ENCODE results near the gene EPYC.
A peak's percentile ranks its signal among the peaks of the same experiment; 100 is the strongest.

The EPYC gene, protein sequence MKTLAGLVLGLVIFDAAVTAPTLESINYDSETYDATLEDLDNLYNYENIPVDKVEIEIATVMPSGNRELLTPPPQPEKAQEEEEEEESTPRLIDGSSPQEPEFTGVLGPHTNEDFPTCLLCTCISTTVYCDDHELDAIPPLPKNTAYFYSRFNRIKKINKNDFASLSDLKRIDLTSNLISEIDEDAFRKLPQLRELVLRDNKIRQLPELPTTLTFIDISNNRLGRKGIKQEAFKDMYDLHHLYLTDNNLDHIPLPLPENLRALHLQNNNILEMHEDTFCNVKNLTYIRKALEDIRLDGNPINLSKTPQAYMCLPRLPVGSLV

DNA sequence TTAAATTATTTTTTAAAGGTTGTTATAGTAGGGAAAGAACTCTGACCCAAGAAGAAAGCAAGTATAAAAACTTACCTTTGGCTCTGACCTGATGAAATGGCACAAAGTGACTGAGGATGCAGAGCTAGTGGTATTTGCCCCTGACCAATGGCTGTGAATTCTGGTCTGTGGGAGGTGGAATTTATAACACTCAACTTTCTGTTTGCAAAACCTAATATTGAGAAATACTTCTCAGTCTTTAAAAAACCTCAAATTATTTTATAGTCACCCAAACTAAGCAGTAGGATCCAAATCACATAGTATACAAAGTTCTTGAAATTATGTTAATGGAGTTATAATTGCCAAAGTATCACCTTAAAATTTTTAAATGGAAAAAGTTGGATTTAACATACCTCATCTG lies at the start of gene EPYC:
Gene EPYC, minus strand, starts transcription at position 101 of the 400 bp plus-strand sequence. CDS start 2,407 bp downstream, outside the sequence.
- no peaks in the 10 kb centered on the region for H3K4me1 ChIP-seq (ENCODE audit: control insufficient read depth, insufficient read depth, low read length)
- H3K4me3 ChIP-seq (ENCODE audit: low read length in 2 of 2): no peak within 1 kb of the TSS
- no peaks in the 10 kb centered on the region for H3K27me3 ChIP-seq (ENCODE audit: control insufficient read depth in 1 of 2, insufficient read depth in 2 of 2, low read length in 2 of 2)
- no peaks in the 10 kb centered on the region for H3K9me3 ChIP-seq (ENCODE audit: control insufficient read depth in 2 of 2, low read length in 2 of 2)
- no peak within 1 kb of the TSS for H3K9ac ChIP-seq (ENCODE audit: low read length in 2 of 2)
- H3K36me3 ChIP-seq (ENCODE audit: control insufficient read depth in 2 of 2, insufficient read depth in 2 of 2, low read length in 2 of 2): no peaks in the 10 kb centered on the region
- H3K27ac ChIP-seq (ENCODE audit: low read length): no peak within 1 kb of the TSS

DNA sequence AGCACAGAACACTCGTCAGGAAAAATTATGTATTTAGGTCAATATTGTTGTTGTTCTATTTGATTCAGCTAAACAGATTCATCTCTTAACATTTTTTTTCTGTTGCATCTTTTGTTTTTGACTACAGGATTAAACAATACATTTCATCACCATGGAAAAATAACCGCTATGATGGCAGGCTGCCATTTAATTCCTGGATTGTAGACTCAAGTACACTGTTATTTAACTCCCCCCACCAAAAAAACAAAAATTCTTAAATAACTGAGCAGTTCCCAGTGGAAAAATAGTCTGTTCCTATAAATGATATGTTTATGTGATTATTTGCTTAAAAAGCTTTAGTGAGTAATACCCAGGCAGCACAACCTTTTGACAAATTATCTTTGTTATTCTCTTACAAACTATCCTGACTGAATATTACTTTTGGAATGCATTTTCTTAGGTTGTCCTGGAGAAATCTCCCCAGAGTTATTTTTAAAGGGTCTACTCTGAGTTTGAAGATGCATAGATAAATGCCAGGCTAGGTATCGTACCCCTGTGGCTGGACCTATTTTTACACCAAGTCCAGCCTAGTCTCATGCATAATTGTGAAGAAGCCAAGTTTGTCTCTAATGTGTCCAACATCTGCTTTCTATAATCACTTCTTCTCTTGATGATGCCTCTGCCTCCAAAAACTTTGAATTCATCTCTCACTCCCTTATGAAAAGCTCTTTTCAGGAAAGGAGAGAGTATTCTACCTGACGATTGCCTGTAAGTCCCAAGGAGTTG lies 49.4 kb upstream of the EPYC start:
- Histone ChIP-seq H3K27ac (ENCODE audit: low read length) (peak overlapping the region; percentile 7), H3K4me3 (ENCODE audit: low read length in 2 of 2) (no peak overlapping the region), H3K27me3 (ENCODE audit: control insufficient read depth in 1 of 2, insufficient read depth in 2 of 2, low read length in 2 of 2) (no peaks in the 10 kb centered on the region), H3K9me3 (ENCODE audit: control insufficient read depth in 2 of 2, low read length in 2 of 2) (no peaks in the 10 kb centered on the region), H3K9ac (ENCODE audit: low read length in 2 of 2) (no peak overlapping the region), H3K36me3 (ENCODE audit: control insufficient read depth in 2 of 2, insufficient read depth in 2 of 2, low read length in 2 of 2) (no peaks in the 10 kb centered on the region), H3K4me1 (ENCODE audit: control insufficient read depth, insufficient read depth, low read length) (no peaks in the 10 kb centered on the region)

DNA sequence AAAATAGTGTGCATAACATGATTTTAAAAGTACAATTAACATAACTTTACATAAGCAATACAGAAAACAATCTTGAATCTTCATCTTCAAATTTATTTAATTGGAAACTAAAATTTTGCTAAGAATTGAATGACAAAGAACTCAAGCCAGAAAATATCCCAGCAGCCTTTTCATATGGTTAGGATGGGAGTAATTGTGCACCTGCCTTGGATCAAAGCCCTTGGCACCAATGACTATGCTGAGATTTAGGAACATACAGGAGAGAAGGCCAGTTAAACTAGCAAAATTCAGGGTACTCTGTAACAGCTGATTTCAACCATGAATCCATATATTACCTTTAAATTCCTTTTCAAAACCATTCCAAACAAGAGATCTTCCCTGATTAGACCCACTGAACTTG lies 47.3 kb upstream of the EPYC start:
- Histone ChIP-seq H3K36me3 (ENCODE audit: control insufficient read depth in 2 of 2, insufficient read depth in 2 of 2, low read length in 2 of 2) (no peaks in the 10 kb centered on the region), H3K4me1 (ENCODE audit: control insufficient read depth, insufficient read depth, low read length) (no peaks in the 10 kb centered on the region), H3K27me3 (ENCODE audit: control insufficient read depth in 1 of 2, insufficient read depth in 2 of 2, low read length in 2 of 2) (no peaks in the 10 kb centered on the region), H3K9ac (ENCODE audit: low read length in 2 of 2) (no peak overlapping the region), H3K27ac (ENCODE audit: low read length) (no peak overlapping the region), H3K9me3 (ENCODE audit: control insufficient read depth in 2 of 2, low read length in 2 of 2) (no peaks in the 10 kb centered on the region), H3K4me3 (ENCODE audit: low read length in 2 of 2) (no peak overlapping the region)

DNA sequence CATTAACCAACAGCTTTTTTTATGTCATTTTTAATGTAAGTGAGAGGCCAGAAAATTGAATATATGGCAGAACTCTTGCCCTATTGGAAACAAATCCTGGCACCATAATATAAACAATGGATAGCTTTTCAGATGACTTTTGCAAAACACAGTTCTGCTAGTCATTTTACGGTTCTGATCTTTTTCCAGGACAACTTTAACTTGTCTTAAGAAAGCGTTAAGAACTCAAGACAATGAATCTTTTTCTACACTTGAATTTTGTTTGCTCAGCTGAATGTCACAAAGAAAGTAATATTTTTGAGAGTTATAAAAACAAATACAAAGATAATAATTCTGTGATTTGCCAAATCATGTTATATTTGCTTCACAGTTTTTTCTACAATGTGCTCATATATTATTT lies 39.8 kb upstream of the EPYC start:
- Histone ChIP-seq H3K36me3 (ENCODE audit: control insufficient read depth in 2 of 2, insufficient read depth in 2 of 2, low read length in 2 of 2) (no peaks in the 10 kb centered on the region), H3K9me3 (ENCODE audit: control insufficient read depth in 2 of 2, low read length in 2 of 2) (no peaks in the 10 kb centered on the region), H3K27me3 (ENCODE audit: control insufficient read depth in 1 of 2, insufficient read depth in 2 of 2, low read length in 2 of 2) (no peaks in the 10 kb centered on the region), H3K4me1 (ENCODE audit: control insufficient read depth, insufficient read depth, low read length) (no peaks in the 10 kb centered on the region), H3K4me3 (ENCODE audit: low read length in 2 of 2) (no peak overlapping the region), H3K27ac (ENCODE audit: low read length) (no peak overlapping the region), H3K9ac (ENCODE audit: low read length in 2 of 2) (no peak overlapping the region)

DNA sequence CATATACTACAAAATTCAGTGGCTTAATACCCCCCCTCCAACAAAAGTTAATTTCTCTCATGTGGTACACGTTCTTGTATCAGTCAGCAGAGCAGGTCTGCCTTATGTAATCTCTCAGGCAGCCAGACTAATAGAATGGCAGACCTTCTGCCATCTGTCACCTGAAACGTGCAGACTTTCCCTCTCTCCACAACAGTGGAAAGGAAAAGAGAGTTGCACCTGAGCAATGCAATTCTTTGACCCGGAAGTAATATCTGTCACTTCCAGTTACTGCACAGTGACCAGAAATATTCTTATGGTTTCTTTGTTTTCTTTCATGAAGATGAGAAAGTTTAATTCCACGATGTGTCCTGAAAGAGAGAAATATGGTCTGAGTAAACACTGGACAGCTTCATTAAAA lies 38.6 kb upstream of the EPYC start:
- Histone ChIP-seq H3K9me3 (ENCODE audit: control insufficient read depth in 2 of 2, low read length in 2 of 2) (no peaks in the 10 kb centered on the region), H3K9ac (ENCODE audit: low read length in 2 of 2) (no peak overlapping the region), H3K27me3 (ENCODE audit: control insufficient read depth in 1 of 2, insufficient read depth in 2 of 2, low read length in 2 of 2) (no peaks in the 10 kb centered on the region), H3K27ac (ENCODE audit: low read length) (no peak overlapping the region), H3K36me3 (ENCODE audit: control insufficient read depth in 2 of 2, insufficient read depth in 2 of 2, low read length in 2 of 2) (no peaks in the 10 kb centered on the region), H3K4me1 (ENCODE audit: control insufficient read depth, insufficient read depth, low read length) (no peaks in the 10 kb centered on the region), H3K4me3 (ENCODE audit: low read length in 2 of 2) (no peak overlapping the region)

DNA sequence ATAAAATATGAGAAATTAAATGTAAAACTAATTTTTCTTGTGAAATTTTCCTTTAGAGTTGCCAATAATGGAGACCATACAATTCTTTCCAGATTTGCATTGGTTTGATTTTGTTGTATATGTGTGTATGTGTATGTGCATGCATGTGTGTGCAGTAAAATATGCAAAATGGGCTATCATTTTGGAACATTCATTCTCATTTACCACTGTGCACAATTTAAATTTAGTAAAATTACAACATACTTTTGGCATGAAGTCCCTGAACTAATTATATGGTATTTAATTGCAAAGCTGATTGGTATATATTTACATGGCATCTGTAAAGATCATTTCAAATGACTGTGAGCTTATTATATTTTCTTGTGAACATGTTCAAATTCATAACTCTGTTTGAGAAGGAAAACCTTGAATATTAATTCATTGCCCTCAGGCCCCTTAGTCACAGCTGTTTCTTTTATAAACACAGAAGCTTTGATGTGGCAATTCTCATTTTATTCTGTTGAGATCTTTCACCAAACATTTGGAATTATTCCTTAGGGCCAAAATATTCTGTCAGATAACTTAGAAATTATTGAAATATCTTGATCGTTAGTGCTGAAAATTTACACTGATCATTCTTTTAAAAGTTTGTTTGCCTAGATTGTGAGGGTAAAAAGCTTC lies 35.5 kb upstream of the EPYC start:
- Histone ChIP-seq H3K9me3 (ENCODE audit: control insufficient read depth in 2 of 2, low read length in 2 of 2) (no peaks in the 10 kb centered on the region), H3K4me3 (ENCODE audit: low read length in 2 of 2) (no peak overlapping the region), H3K36me3 (ENCODE audit: control insufficient read depth in 2 of 2, insufficient read depth in 2 of 2, low read length in 2 of 2) (no peaks in the 10 kb centered on the region)

DNA sequence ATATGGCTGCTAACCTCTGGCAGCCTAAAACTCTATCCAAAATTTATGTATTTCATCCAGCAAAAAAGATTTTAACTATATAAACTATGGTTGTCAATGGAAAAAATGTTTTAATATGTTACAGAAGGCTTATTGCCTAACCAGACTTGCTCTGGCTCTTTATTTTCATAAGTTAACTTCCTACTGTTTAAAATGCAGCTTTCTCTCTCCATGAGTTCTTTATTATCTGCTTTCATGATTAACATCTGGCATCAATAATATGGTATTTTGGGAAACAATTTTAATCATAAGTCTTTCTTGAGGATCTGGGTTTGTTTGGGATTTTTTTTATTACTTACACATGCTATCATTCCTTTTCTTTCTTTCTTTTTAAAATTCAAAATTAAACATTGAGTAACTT lies 32.5 kb upstream of the EPYC start:
- no peak overlapping the region for H3K27ac ChIP-seq (ENCODE audit: low read length)

More for the DNA sequence above, 35.5 kb upstream of the EPYC start:
- no peaks in the 10 kb centered on the region for H3K27me3 ChIP-seq (ENCODE audit: control insufficient read depth in 1 of 2, insufficient read depth in 2 of 2, low read length in 2 of 2)
- H3K27ac ChIP-seq (ENCODE audit: low read length): no peak overlapping the region
- H3K9ac ChIP-seq (ENCODE audit: low read length in 2 of 2): no peak overlapping the region
- no peaks in the 10 kb centered on the region for H3K4me1 ChIP-seq (ENCODE audit: control insufficient read depth, insufficient read depth, low read length)

DNA sequence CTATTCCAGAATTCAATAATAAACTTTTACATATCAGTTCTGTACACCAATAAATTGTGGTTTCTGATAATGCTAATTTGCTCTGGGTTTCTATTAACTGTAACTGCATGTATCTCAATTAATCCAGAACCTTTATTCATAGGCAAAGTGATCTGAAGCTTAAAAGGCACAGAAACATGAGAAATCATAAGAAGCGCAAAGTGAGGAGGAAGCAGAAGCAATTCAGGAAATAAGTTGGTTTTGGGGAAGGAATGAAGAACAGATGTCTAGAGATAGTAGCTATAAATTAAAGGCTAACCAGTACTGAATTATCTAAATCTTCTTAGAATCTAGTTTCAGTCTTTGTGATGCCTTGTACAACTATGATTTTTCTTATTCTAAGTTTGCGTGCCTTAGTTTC lies 28.5 kb upstream of the EPYC start:
- H3K9me3 ChIP-seq (ENCODE audit: control insufficient read depth in 2 of 2, low read length in 2 of 2): no peaks in the 10 kb centered on the region

More for the DNA sequence above, 32.5 kb upstream of the EPYC start:
- Histone ChIP-seq H3K9ac (ENCODE audit: low read length in 2 of 2) (no peak overlapping the region), H3K9me3 (ENCODE audit: control insufficient read depth in 2 of 2, low read length in 2 of 2) (no peaks in the 10 kb centered on the region), H3K36me3 (ENCODE audit: control insufficient read depth in 2 of 2, insufficient read depth in 2 of 2, low read length in 2 of 2) (no peaks in the 10 kb centered on the region), H3K27me3 (ENCODE audit: control insufficient read depth in 1 of 2, insufficient read depth in 2 of 2, low read length in 2 of 2) (no peaks in the 10 kb centered on the region), H3K4me1 (ENCODE audit: control insufficient read depth, insufficient read depth, low read length) (no peaks in the 10 kb centered on the region), H3K4me3 (ENCODE audit: low read length in 2 of 2) (no peak overlapping the region)

DNA sequence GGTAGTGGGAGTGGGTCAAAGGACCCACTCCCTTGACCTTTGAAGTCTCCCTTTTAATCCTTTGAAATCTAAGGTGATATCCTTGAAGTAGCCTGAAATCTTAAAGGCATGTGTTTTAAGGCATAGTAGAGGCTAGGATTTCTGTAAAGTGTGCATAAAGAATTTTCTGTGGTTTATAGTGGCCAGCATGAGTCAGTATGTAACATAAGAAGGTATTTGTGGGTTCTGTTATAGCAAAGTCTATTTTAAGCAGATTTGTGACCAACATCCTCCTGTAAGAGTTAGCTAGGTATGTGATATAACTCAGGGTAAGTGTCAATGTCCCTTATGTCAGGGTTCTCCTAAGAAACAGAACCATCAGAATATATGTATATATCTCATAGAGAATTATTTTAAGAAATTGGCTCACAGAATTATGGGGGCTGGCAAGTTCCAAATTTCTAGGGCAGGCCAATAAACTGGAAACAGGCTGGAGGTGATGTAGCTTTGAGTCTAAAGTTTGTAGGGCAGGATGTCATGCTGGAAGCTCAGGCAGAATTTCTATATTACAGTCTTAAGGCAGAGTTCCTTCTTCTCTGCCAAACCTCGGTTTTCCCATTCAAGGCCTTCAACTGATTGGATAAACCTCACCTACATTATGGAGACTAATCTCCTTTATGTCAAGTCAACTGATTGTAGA lies 18.7 kb upstream of the EPYC start:
- H3K4me3 ChIP-seq (ENCODE audit: low read length in 2 of 2): no peak overlapping the region
- no peaks in the 10 kb centered on the region for H3K4me1 ChIP-seq (ENCODE audit: control insufficient read depth, insufficient read depth, low read length)
- no peak overlapping the region for H3K27ac ChIP-seq (ENCODE audit: low read length)
- no peaks in the 10 kb centered on the region for H3K36me3 ChIP-seq (ENCODE audit: control insufficient read depth in 2 of 2, insufficient read depth in 2 of 2, low read length in 2 of 2)
- H3K9ac ChIP-seq (ENCODE audit: low read length in 2 of 2): no peak overlapping the region
- H3K9me3 ChIP-seq (ENCODE audit: control insufficient read depth in 2 of 2, low read length in 2 of 2): no peaks in the 10 kb centered on the region
- no peaks in the 10 kb centered on the region for H3K27me3 ChIP-seq (ENCODE audit: control insufficient read depth in 1 of 2, insufficient read depth in 2 of 2, low read length in 2 of 2)

More for the DNA sequence above, 28.5 kb upstream of the EPYC start:
- H3K4me3 ChIP-seq (ENCODE audit: low read length in 2 of 2): no peak overlapping the region
- H3K27me3 ChIP-seq (ENCODE audit: control insufficient read depth in 1 of 2, insufficient read depth in 2 of 2, low read length in 2 of 2): no peaks in the 10 kb centered on the region
- H3K9ac ChIP-seq (ENCODE audit: low read length in 2 of 2): no peak overlapping the region
- H3K36me3 ChIP-seq (ENCODE audit: control insufficient read depth in 2 of 2, insufficient read depth in 2 of 2, low read length in 2 of 2): no peaks in the 10 kb centered on the region
- no peaks in the 10 kb centered on the region for H3K4me1 ChIP-seq (ENCODE audit: control insufficient read depth, insufficient read depth, low read length)
- no peak overlapping the region for H3K27ac ChIP-seq (ENCODE audit: low read length)

DNA sequence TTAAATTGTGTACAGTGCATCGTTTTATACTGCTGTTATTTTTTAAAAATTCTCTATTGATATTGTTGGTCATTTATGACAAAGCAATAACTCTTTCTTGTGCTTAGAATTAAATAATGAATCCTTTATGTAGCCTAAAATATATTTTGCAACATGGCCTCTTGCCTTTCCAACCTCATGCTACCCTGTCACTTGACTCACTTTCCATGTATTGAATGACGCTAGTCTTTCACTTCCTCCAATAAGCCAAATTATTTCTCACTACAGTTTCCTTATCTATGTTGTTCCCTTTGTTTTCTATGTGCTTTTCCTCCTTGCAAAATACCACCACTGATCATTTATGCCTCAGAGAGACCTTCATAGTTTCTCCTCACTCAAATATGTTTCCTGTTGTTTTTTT lies 16.3 kb upstream of the EPYC start:
- Histone ChIP-seq H3K4me1 (ENCODE audit: control insufficient read depth, insufficient read depth, low read length) (no peaks in the 10 kb centered on the region), H3K4me3 (ENCODE audit: low read length in 2 of 2) (no peak overlapping the region), H3K27ac (ENCODE audit: low read length) (no peak overlapping the region), H3K9ac (ENCODE audit: low read length in 2 of 2) (no peak overlapping the region), H3K36me3 (ENCODE audit: control insufficient read depth in 2 of 2, insufficient read depth in 2 of 2, low read length in 2 of 2) (no peaks in the 10 kb centered on the region), H3K27me3 (ENCODE audit: control insufficient read depth in 1 of 2, insufficient read depth in 2 of 2, low read length in 2 of 2) (no peaks in the 10 kb centered on the region), H3K9me3 (ENCODE audit: control insufficient read depth in 2 of 2, low read length in 2 of 2) (no peaks in the 10 kb centered on the region)

Measured in stomach smooth muscle (tissue), 2 donors.